SU-DHL-6 (cell line): Measurements from ENCODE around the gene BRINP2.

Source experiments
- EZH2phosphoT487 ChIP-seq: fragments of 200-600 bp; sonication (generic), shearing (Covaris generic); conservative IDR thresholded peaks from 2 replicates; pipeline ENCODE4 v1.6.1; 2018; ENCODE audit warnings: mild to moderate bottlenecking, antibody characterized with exemption, low read length, moderate library complexity, mixed read lengths
- TF ChIP-seq, protein P1 (sequence below): fragments of 200-600 bp; sonication (generic); IDR thresholded peaks from one replicate; pipeline ENCODE4 v1.5.1; 2017; ENCODE audit warnings: antibody characterized with exemption, mild to moderate bottlenecking, low read length, moderate library complexity; ENCODE audit not compliant: insufficient read depth, poor library complexity, severe bottlenecking

DNA sequence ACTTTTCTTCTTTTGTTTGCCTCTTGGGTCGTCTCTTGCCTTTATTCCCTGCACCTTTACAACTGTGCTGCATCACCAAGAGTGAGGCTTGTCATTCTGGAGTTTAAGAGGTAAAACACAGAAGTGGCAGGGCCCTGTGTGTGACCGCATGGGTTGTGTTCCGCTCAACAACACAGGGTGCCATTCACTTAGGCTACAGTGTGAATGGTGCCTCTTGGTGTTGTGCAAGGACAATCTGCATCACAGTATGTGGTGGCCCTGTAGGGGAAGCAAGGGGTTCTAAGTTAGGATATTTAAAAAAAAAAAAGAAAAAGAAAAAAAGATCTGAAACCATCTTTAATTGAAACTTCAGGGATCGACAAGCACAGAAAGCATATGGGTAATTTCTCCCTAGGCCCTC, 38.2 kb downstream of the BRINP2 start:
- TF ChIP-seq, protein P1, sequence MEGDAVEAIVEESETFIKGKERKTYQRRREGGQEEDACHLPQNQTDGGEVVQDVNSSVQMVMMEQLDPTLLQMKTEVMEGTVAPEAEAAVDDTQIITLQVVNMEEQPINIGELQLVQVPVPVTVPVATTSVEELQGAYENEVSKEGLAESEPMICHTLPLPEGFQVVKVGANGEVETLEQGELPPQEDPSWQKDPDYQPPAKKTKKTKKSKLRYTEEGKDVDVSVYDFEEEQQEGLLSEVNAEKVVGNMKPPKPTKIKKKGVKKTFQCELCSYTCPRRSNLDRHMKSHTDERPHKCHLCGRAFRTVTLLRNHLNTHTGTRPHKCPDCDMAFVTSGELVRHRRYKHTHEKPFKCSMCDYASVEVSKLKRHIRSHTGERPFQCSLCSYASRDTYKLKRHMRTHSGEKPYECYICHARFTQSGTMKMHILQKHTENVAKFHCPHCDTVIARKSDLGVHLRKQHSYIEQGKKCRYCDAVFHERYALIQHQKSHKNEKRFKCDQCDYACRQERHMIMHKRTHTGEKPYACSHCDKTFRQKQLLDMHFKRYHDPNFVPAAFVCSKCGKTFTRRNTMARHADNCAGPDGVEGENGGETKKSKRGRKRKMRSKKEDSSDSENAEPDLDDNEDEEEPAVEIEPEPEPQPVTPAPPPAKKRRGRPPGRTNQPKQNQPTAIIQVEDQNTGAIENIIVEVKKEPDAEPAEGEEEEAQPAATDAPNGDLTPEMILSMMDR: no peak
- TF ChIP-seq EZH2phosphoT487: no peak
